Mesendoderm (in vitro differentiated cells): Measurements from ENCODE around the gene MARCHF9.

Experiments used
- DNase-seq: peaks from one replicate; pipeline ENCODE4 v3.0.0; 2013
- H2AK5ac ChIP-seq: 2 replicates; pipeline ENCODE4 v1.6.1; 2013; ENCODE audit warnings: low read length, inconsistent platforms
- H2BK120ac ChIP-seq: 2 replicates; pipeline ENCODE4 v1.6.1; 2013; ENCODE audit warnings: low read depth, mild to moderate bottlenecking, low read length, moderate library complexity, mixed read lengths
- H2BK15ac ChIP-seq: replicated peaks from 2 replicates; pipeline ENCODE4 v1.6.1; 2013; ENCODE audit warnings: low read depth, mild to moderate bottlenecking, moderate library complexity
- H2BK5ac ChIP-seq: 2 replicates; pipeline ENCODE4 v1.6.1; 2013; ENCODE audit warnings: low read length, inconsistent platforms
- H3K18ac ChIP-seq: 2 replicates; pipeline ENCODE4 v1.6.1; 2013; ENCODE audit warnings: mild to moderate bottlenecking, low read length, mixed read lengths
- H3K23ac ChIP-seq: one replicate; pipeline ENCODE4 v1.6.1; 2013; ENCODE audit warnings: low read length
- H3K27ac ChIP-seq: 2 replicates; pipeline ENCODE4 v1.5.1; 2013; ENCODE audit warnings: low read depth, mild to moderate bottlenecking, inconsistent platforms, low read length, moderate library complexity
- H3K27me3 ChIP-seq: 2 replicates; pipeline ENCODE4 v1.6.1; 2013; ENCODE audit warnings: low read length, control low read depth, mild to moderate bottlenecking, inconsistent platforms; ENCODE audit not compliant: insufficient read depth, poor library complexity
- H3K36me3 ChIP-seq: 2 replicates; pipeline ENCODE4 v1.6.1; 2013; ENCODE audit warnings: low read length, inconsistent platforms; ENCODE audit not compliant: control insufficient read depth, insufficient read depth
- H3K4ac ChIP-seq: one replicate; pipeline ENCODE4 v1.6.1; 2013; ENCODE audit warnings: low read depth, mild to moderate bottlenecking, low read length, moderate library complexity
- H3K4me1 ChIP-seq: 2 replicates; pipeline ENCODE4 v1.6.1; 2013; ENCODE audit warnings: low read depth, low read length, inconsistent platforms; ENCODE audit not compliant: control insufficient read depth
- H3K4me2 ChIP-seq: 2 replicates; pipeline ENCODE4 v1.6.1; 2013; ENCODE audit warnings: low read length
- H3K4me3 ChIP-seq: 2 replicates; pipeline ENCODE4 v1.5.1; 2013; ENCODE audit warnings: mild to moderate bottlenecking, low read length
- H3K56ac ChIP-seq: one replicate; pipeline ENCODE4 v1.6.1; 2013; ENCODE audit warnings: low read length
- H3K79me1 ChIP-seq: 2 replicates; pipeline ENCODE4 v1.6.1; 2013; ENCODE audit warnings: low read length, inconsistent platforms
- H3K79me2 ChIP-seq: 2 replicates; pipeline ENCODE4 v1.6.1; 2013; ENCODE audit warnings: mild to moderate bottlenecking, low read length; ENCODE audit not compliant: control insufficient read depth, insufficient read depth
- H3K9ac ChIP-seq: 2 replicates; pipeline ENCODE4 v1.6.1; 2013; ENCODE audit warnings: low read length, inconsistent platforms
- H4K5ac ChIP-seq: one replicate; pipeline ENCODE4 v1.6.1; 2013; ENCODE audit warnings: low read length
- H4K8ac ChIP-seq: one replicate; pipeline ENCODE4 v1.6.1; 2013; ENCODE audit warnings: low read depth, mild to moderate bottlenecking, control low read depth, low read length, moderate library complexity
- WGBS: extraction: QIAGEN DNeasy Blood & Tissue Kit; methylation state at CpG from one replicate; pipeline ENCODE4 v1.1.7; 2013; ENCODE audit warnings: low lambda C conversion rate, missing lambda C conversion rate; ENCODE audit not compliant: insufficient coverage; ENCODE audit errors: extremely low coverage; 5-methylcytosine and 5-hydroxymethylcytosine counted together

The MARCHF9 gene

DNA sequence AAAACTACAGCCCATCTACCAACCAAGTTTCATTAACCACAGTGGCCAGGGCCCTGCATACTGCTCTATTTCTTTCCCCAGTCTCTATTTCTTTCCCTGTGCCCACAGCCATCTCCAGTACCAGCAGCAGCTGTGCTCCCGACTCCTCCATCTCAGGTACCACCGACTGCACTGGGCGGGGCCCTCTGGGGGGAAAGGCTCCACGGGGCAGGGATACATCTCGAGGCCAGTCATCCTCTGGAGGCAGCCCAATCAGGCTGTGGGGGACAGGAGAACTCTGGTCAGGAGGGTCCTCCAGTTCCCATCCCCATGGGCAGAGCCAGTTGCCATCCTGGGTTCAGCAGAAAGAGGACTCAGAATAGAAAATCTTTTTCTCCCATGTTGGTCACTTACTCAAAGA, 5.8 kb upstream of the MARCHF9 start:
- Histone ChIP-seq H3K56ac (no peak overlapping the region), H3K79me1 (peaks cover 10% of the 10 kb centered on the region), H3K36me3 (peaks cover 5% of the 10 kb centered on the region), H3K4me1 (peaks cover 9% of the 10 kb centered on the region), H2BK15ac (no peak overlapping the region), H3K4me2 (no peak overlapping the region), H2AK5ac (no peak overlapping the region), H3K27ac (no peak overlapping the region), H4K8ac (no peak overlapping the region), H2BK120ac (no peak overlapping the region), H3K4me3 (no peak overlapping the region), H4K5ac (no peak overlapping the region), H3K23ac (no peak overlapping the region), H3K18ac (no peak overlapping the region), H3K9ac (no peak overlapping the region), H3K79me2 (peaks cover 18% of the 10 kb centered on the region), H3K4ac (no peak overlapping the region), H3K27me3 (peaks cover 3% of the 10 kb centered on the region), H2BK5ac (no peak overlapping the region)
- no CpG with 5 or more reads among the region's 5 CpGs for WGBS
- DNase-seq, result no peak

DNA sequence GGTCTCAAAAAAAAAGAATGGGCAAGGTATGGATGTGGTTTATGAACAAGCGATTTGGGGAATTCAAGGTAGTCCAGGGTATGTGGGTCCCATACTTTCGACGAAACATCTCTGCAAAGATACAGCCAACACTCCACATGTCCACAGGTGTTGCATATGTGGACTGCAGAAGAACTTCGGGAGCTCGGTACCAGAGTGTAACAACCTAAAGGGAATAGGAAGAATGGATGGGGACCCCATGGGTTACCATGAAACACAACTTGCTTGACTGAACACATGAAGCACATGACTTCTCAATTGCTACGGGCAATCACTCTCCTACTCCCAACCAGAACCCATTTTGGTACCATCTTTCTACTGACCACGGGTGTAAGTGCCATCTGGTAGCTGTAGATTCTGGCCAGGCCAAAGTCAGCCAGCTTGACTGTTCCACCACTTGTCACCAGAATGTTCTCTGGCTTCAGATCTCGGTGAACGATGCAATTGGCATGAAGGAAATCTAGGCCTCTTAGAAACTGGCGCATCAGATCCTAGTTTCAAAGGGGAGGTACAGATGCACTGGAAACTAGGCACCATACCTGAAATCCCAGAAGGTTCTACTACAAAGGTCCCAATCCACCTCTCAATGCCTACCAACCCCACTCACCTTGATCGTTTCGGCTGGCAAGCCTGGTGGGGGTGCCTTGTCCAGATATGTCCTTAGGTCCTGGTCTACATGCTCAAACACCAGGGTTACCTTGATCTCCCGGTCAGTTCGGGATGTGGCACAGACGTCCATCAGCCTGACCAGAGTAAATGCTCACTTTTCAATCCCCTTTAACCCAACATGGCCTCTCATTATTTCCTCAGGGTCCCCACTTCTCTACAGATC, 4.1 kb upstream of the MARCHF9 start:
- DNase-seq, result no peak
- Histone ChIP-seq H3K4me2 (peak overlapping the region; percentile 90), H3K56ac (peak overlapping the region; percentile 90), H3K27me3 (peaks cover 8% of the 10 kb centered on the region), H3K4ac (no peak overlapping the region), H2BK5ac (no peak overlapping the region), H3K23ac (no peak overlapping the region), H2BK120ac (no peak overlapping the region), H2BK15ac (no peak overlapping the region), H4K5ac (peak overlapping the region; percentile 12), H3K9ac (peak overlapping the region; percentile 96), H3K27ac (no peak overlapping the region), H3K79me1 (peaks cover 10% of the 10 kb centered on the region), H4K8ac (no peak overlapping the region), H3K36me3 (peaks cover 5% of the 10 kb centered on the region), H3K4me1 (peaks cover 9% of the 10 kb centered on the region), H3K18ac (no peak overlapping the region), H2AK5ac (no peak overlapping the region), H3K79me2 (peaks cover 18% of the 10 kb centered on the region), H3K4me3 (peak overlapping the region; percentile 94)
- no CpG with 5 or more reads among the region's 15 CpGs for WGBS

DNA sequence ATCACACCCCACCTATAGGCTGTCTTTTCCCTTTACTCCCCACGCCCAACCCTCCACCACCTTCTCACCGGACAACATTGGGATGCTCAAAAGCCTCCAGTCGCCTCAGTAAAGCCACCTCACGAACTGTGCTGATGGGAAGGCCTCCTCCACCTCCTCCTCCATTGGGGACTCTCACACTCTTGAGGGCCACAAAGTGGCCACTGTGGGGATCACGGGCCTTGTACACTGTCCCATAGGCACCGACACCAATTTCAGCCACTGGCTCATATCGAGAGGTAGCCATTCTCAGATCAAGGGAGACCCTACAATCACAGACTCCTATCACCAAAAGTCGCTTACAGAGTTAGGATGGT, 3.5 kb upstream of the MARCHF9 start:
- H2BK5ac ChIP-seq, result no peak overlapping the region
- peaks cover 10% of the 10 kb centered on the region for H3K79me1 ChIP-seq
- no CpG with 5 or more reads among the region's 8 CpGs for WGBS
- H3K79me2 ChIP-seq, result peaks cover 18% of the 10 kb centered on the region
- peak overlapping the region; percentile 79 for H3K4ac ChIP-seq
- peak overlapping the region; percentile 96 for H3K9ac ChIP-seq
- peak overlapping the region; percentile 53 for H2AK5ac ChIP-seq
- H3K27me3 ChIP-seq, result peaks cover 14% of the 10 kb centered on the region
- H2BK15ac ChIP-seq, result no peak overlapping the region
- H4K5ac ChIP-seq, result no peak overlapping the region
- no peak overlapping the region for H3K27ac ChIP-seq
- H4K8ac ChIP-seq, result no peak overlapping the region
- H3K23ac ChIP-seq, result no peak overlapping the region
- peak overlapping the region; percentile 90 for H3K56ac ChIP-seq
- H3K4me2 ChIP-seq, result peak overlapping the region; percentile 90
- peak overlapping the region; percentile 51 for H3K18ac ChIP-seq
- peaks cover 5% of the 10 kb centered on the region for H3K36me3 ChIP-seq
- H3K4me1 ChIP-seq, result peaks cover 9% of the 10 kb centered on the region
- DNase-seq, result no peak
- peak overlapping the region; percentile 94 for H3K4me3 ChIP-seq
- no peak overlapping the region for H2BK120ac ChIP-seq

DNA sequence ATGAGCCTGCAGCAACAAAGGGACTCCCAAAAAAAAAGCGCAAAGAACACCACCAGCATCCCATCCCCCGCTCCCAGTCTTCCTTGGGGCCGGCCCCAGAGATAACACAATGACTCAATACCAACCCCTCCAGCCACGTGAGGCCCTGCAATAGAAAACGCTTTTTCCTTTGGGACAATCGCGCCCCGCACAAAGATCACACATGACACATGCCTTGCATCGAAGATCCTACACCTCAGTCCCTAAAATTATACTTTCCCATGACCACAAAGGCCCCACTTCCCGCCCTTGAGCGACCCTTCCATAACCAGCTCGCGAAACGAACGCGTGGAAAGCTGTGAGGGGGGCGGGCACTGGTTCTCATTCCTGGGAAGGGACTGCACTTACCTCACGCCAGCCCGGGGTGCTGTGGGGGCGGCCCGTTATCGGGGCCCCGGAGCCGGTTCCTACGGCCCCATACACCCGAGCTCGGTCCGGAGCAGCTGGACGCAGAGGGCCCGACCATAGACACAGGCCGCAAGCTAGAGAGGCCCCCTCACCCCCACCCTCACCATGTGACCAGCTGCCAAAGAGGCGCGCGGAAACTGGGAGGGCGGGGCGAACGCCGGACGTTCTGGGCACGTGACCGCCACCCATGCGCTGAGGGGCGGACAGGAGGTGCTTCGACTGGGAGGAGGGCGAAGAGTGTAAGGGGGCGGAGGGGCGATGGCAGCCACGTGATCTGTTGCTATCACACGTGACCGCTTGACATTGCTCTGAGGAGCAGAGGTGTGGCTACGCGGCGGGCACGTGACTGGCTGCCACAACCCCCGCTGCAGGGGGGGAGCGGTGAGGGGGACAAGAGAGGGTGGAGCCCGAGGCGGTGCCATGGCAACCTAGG, 2.9 kb upstream of the MARCHF9 start, which contains the start of gene CDK4:
Gene CDK4, minus strand, starts transcription at position 523 of the 880 bp plus-strand sequence. CDS start 593 bp downstream, outside the sequence.
- Histone ChIP-seq H2BK15ac (no peak within 1 kb of the TSS), H3K23ac (peak within 1 kb of the TSS; percentile 56), H3K79me2 (peaks cover 18% of the 10 kb centered on the region), H3K56ac (peak within 1 kb of the TSS; percentile 90), H3K36me3 (peaks cover 3% of the 10 kb centered on the region), H4K5ac (no peak within 1 kb of the TSS), H3K4me1 (peaks cover 9% of the 10 kb centered on the region), H3K27me3 (peaks cover 16% of the 10 kb centered on the region), H4K8ac (no peak within 1 kb of the TSS), H3K4me3 (peak within 1 kb of the TSS; percentile 94), H2BK120ac (no peak within 1 kb of the TSS), H3K18ac (peak within 1 kb of the TSS; percentile 51), H3K27ac (no peak within 1 kb of the TSS), H3K79me1 (peaks cover 10% of the 10 kb centered on the region), H3K9ac (peak within 1 kb of the TSS; percentile 96), H3K4me2 (peak within 1 kb of the TSS; percentile 90), H3K4ac (peak within 1 kb of the TSS; percentile 79), H2BK5ac (peak within 1 kb of the TSS; percentile 37), H2AK5ac (peak within 1 kb of the TSS; percentile 53)
- DNase-seq, result peak; percentile 100
- WGBS, result no CpG with 5 or more reads among the region's 58 CpGs

DNA sequence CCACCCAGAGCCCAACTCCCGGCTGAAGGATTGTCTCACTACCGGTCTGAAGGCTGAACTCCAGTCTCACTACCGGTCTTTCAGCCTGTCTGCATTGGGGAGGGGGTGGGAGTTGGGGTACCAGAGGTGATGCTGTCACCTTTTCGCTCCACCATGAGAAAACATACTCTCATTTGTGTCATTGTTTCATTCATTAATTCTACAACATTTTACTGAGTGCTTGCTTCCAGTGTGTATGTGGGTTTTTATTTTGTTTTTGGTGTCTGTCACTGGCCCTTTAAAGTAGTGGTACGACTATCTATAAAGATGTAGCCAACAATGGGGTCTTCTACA, 2.3 kb upstream of the MARCHF9 start:
- DNase-seq, result no peak
- Histone ChIP-seq H3K36me3 (peaks cover 3% of the 10 kb centered on the region), H2BK5ac (no peak overlapping the region), H3K27me3 (peaks cover 16% of the 10 kb centered on the region), H3K18ac (no peak overlapping the region), H4K5ac (no peak overlapping the region), H3K23ac (no peak overlapping the region), H3K4ac (no peak overlapping the region), H3K4me2 (peak overlapping the region; percentile 44), H3K56ac (peak overlapping the region; percentile 51), H3K79me2 (peaks cover 18% of the 10 kb centered on the region), H3K79me1 (peaks cover 10% of the 10 kb centered on the region), H3K4me1 (peaks cover 9% of the 10 kb centered on the region), H4K8ac (no peak overlapping the region), H2BK120ac (no peak overlapping the region), H2BK15ac (no peak overlapping the region), H3K9ac (peak overlapping the region; percentile 33), H3K27ac (no peak overlapping the region), H3K4me3 (no peak overlapping the region), H2AK5ac (no peak overlapping the region)
- WGBS, result no CpG with 5 or more reads among the region's 5 CpGs
